ENCODE measurements around the gene MAP1S.

The MAP1S gene

GRCh38 chr19:17686023-17686521 lies 33.2 kb upstream of the MAP1S start:
- no peak for DNase-seq (ENCODE audit: low read depth, low spot score)
- Histone ChIP-seq H3K27me3 (ENCODE audit: insufficient read depth, insufficient read length) (no peaks in the 10 kb centered on the region), H3K36me3 (ENCODE audit: insufficient read depth, insufficient read length, low read length) (no peaks in the 10 kb centered on the region), H3K9me3 (ENCODE audit: insufficient read depth, low read length) (no peaks in the 10 kb centered on the region), H3K4me1 (ENCODE audit: insufficient read depth, insufficient read length) (peaks cover 18% of the 10 kb centered on the region), H3K4me3 (ENCODE audit: insufficient read length, low read depth) (peak overlapping the region; percentile 55), H3K9ac (ENCODE audit: insufficient read length, low read depth) (peak overlapping the region; percentile 76)
- TF ChIP-seq ZNF274 (IDR thresholded peaks at IDR 0.05; ENCODE audit: low read depth, low read length) (no peak), SUZ12 (IDR thresholded peaks at IDR 0.05; ENCODE audit: extremely low read depth, insufficient read depth, insufficient read length) (no peak), YY1 (IDR thresholded peaks at IDR 0.05; ENCODE audit: insufficient read depth, insufficient read length) (no peak)

GRCh38 chr19:17686592-17687024 lies 32.7 kb upstream of the MAP1S start:
- Histone ChIP-seq H3K9ac (ENCODE audit: insufficient read length, low read depth) (peak overlapping the region; percentile 91), H3K4me3 (ENCODE audit: insufficient read length, low read depth) (peak overlapping the region; percentile 87), H3K4me1 (ENCODE audit: insufficient read depth, insufficient read length) (peaks cover 15% of the 10 kb centered on the region), H3K36me3 (ENCODE audit: insufficient read depth, insufficient read length, low read length) (no peaks in the 10 kb centered on the region), H3K9me3 (ENCODE audit: insufficient read depth, low read length) (no peaks in the 10 kb centered on the region), H3K27me3 (ENCODE audit: insufficient read depth, insufficient read length) (no peaks in the 10 kb centered on the region)
- TF ChIP-seq YY1 (IDR thresholded peaks at IDR 0.05; ENCODE audit: insufficient read depth, insufficient read length) (no peak), ZNF274 (IDR thresholded peaks at IDR 0.05; ENCODE audit: low read depth, low read length) (no peak), SUZ12 (IDR thresholded peaks at IDR 0.05; ENCODE audit: extremely low read depth, insufficient read depth, insufficient read length) (no peak)
- no peak for DNase-seq (ENCODE audit: low read depth, low spot score)

GRCh38 chr19:17687141-17687856 lies 32.0 kb upstream of the MAP1S start:
- TF ChIP-seq YY1 (IDR thresholded peaks at IDR 0.05; ENCODE audit: insufficient read depth, insufficient read length), result no peak
- TF ChIP-seq SUZ12 (IDR thresholded peaks at IDR 0.05; ENCODE audit: extremely low read depth, insufficient read depth, insufficient read length), result no peak
- no peak for TF ChIP-seq ZNF274 (IDR thresholded peaks at IDR 0.05; ENCODE audit: low read depth, low read length)
- Histone ChIP-seq H3K9ac (ENCODE audit: insufficient read length, low read depth) (peak overlapping the region; percentile 91), H3K9me3 (ENCODE audit: insufficient read depth, low read length) (no peaks in the 10 kb centered on the region), H3K4me3 (ENCODE audit: insufficient read length, low read depth) (peak overlapping the region; percentile 87), H3K27me3 (ENCODE audit: insufficient read depth, insufficient read length) (no peaks in the 10 kb centered on the region), H3K4me1 (ENCODE audit: insufficient read depth, insufficient read length) (peaks cover 15% of the 10 kb centered on the region), H3K36me3 (ENCODE audit: insufficient read depth, insufficient read length, low read length) (no peaks in the 10 kb centered on the region)
- no peak for DNase-seq (ENCODE audit: low read depth, low spot score)

- Histone ChIP-seq H3K4me3 (ENCODE audit: insufficient read length, low read depth) (peak within 1 kb of the TSS; percentile 87), H3K9ac (ENCODE audit: insufficient read length, low read depth) (peak within 1 kb of the TSS; percentile 91), H3K9me3 (ENCODE audit: insufficient read depth, low read length) (no peaks in the 10 kb centered on the region), H3K36me3 (ENCODE audit: insufficient read depth, insufficient read length, low read length) (no peaks in the 10 kb centered on the region), H3K27me3 (ENCODE audit: insufficient read depth, insufficient read length) (no peaks in the 10 kb centered on the region), H3K4me1 (ENCODE audit: insufficient read depth, insufficient read length) (peaks cover 15% of the 10 kb centered on the region)
- TF ChIP-seq SUZ12 (IDR thresholded peaks at IDR 0.05; ENCODE audit: extremely low read depth, insufficient read depth, insufficient read length), result no peak
- peak; percentile 83 for TF ChIP-seq YY1 (IDR thresholded peaks at IDR 0.05; ENCODE audit: insufficient read depth, insufficient read length)
- no peak for TF ChIP-seq ZNF274 (IDR thresholded peaks at IDR 0.05; ENCODE audit: low read depth, low read length)
- no peak for DNase-seq (ENCODE audit: low read depth, low spot score)
Measured at GRCh38 chr19:17687857-17688784, 31.2 kb upstream of the MAP1S start, which contains the start of gene UNC13A. Gene UNC13A, minus strand, starts transcription at chr19:17688354. Its CDS starts 155 bp downstream, at chr19:17688199.

- H3K9me3 ChIP-seq (ENCODE audit: insufficient read depth, low read length), result no peaks in the 10 kb centered on the region
- DNase-seq (ENCODE audit: low read depth, low spot score), result no peak
- no peak for TF ChIP-seq SUZ12 (IDR thresholded peaks at IDR 0.05; ENCODE audit: extremely low read depth, insufficient read depth, insufficient read length)
- no peak for TF ChIP-seq ZNF274 (IDR thresholded peaks at IDR 0.05; ENCODE audit: low read depth, low read length)
- TF ChIP-seq YY1 (IDR thresholded peaks at IDR 0.05; ENCODE audit: insufficient read depth, insufficient read length), result no peak
- H3K36me3 ChIP-seq (ENCODE audit: insufficient read depth, insufficient read length, low read length), result no peaks in the 10 kb centered on the region
- H3K4me1 ChIP-seq (ENCODE audit: insufficient read depth, insufficient read length), result peaks cover 15% of the 10 kb centered on the region
- H3K9ac ChIP-seq (ENCODE audit: insufficient read length, low read depth), result peak overlapping the region; percentile 78
- H3K27me3 ChIP-seq (ENCODE audit: insufficient read depth, insufficient read length), result no peaks in the 10 kb centered on the region
- peak overlapping the region; percentile 87 for H3K4me3 ChIP-seq (ENCODE audit: insufficient read length, low read depth)
Measured at GRCh38 chr19:17688853-17689595, 30.3 kb upstream of the MAP1S start.

GRCh38 chr19:17692566-17692965 lies 26.7 kb upstream of the MAP1S start:
- H3K27me3 ChIP-seq (ENCODE audit: insufficient read depth, insufficient read length), result no peaks in the 10 kb centered on the region
- H3K4me3 ChIP-seq (ENCODE audit: insufficient read length, low read depth), result no peak overlapping the region

More at GRCh38 chr19:17692566-17692965, 26.7 kb upstream of the MAP1S start:
- DNase-seq (ENCODE audit: low read depth, low spot score), result no peak
- H3K9me3 ChIP-seq (ENCODE audit: insufficient read depth, low read length), result no peaks in the 10 kb centered on the region
- no peak overlapping the region for H3K9ac ChIP-seq (ENCODE audit: insufficient read length, low read depth)
- no peaks in the 10 kb centered on the region for H3K36me3 ChIP-seq (ENCODE audit: insufficient read depth, insufficient read length, low read length)
- peaks cover 7% of the 10 kb centered on the region for H3K4me1 ChIP-seq (ENCODE audit: insufficient read depth, insufficient read length)
- no peak for TF ChIP-seq YY1 (IDR thresholded peaks at IDR 0.05; ENCODE audit: insufficient read depth, insufficient read length)
- TF ChIP-seq ZNF274 (IDR thresholded peaks at IDR 0.05; ENCODE audit: low read depth, low read length), result no peak
- no peak for TF ChIP-seq SUZ12 (IDR thresholded peaks at IDR 0.05; ENCODE audit: extremely low read depth, insufficient read depth, insufficient read length)
